Suprapubic skin (tissue), 4 donors: ENCODE results near the gene SYT5. TPM values are rescaled to one million over a fixed set of nuclear protein-coding genes. Genes with fewer than 3 reads are reported as not detected.
"Not testable (repeated sequence)": the region's sequence is repeated elsewhere in the genome, so short reads cannot be mapped to it uniquely, and the experiment has no call there.

Source experiments
- DNase-seq, 2 donors: peaks; one replicate each; pipeline ENCODE4 v3.0.0-alpha.2; 2019; ENCODE audit warnings: low spot score in 2 of 2
- H3K27ac ChIP-seq: fragments of 200-600 bp; sonication (generic); one replicate; pipeline ENCODE4 v1.5.1; 2019
- H3K27me3 ChIP-seq: fragments of 200-600 bp; sonication (generic); one replicate; pipeline ENCODE4 v1.5.1; 2019
- H3K36me3 ChIP-seq: fragments of 200-600 bp; sonication (generic); one replicate; pipeline ENCODE4 v1.5.1; 2019
- H3K4me1 ChIP-seq: fragments of 200-600 bp; sonication (generic); one replicate; pipeline ENCODE4 v1.5.1; 2019
- H3K4me3 ChIP-seq: fragments of 200-600 bp; sonication (generic); one replicate; pipeline ENCODE4 v1.5.1; 2019; ENCODE audit warnings: mild to moderate bottlenecking
- H3K9me3 ChIP-seq: fragments of 200-600 bp; sonication (generic); one replicate; pipeline ENCODE4 v1.5.1; 2019
- CTCF ChIP-seq, 2 donors: fragments of 200-600 bp in 1 of 2; fragments of 450-650 bp in 1 of 2; sonication (generic) in 1 of 2; IDR thresholded peaks; one replicate each; pipeline ENCODE4 v1.5.1; 2016 to 2019; ENCODE audit warnings: antibody characterized with exemption in 2 of 2, mild to moderate bottlenecking in 1 of 2, moderate library complexity in 1 of 2
- EP300 ChIP-seq: sonication (generic); formaldehyde crosslinking; IDR thresholded peaks from one replicate; pipeline ENCODE4 v1.6.1; 2017; ENCODE audit warnings: antibody characterized with exemption
- POLR2A ChIP-seq, 2 donors: fragments of 450-650 bp; IDR thresholded peaks; one replicate each; pipeline ENCODE4 v1.6.1; 2017; ENCODE audit warnings: antibody characterized with exemption in 2 of 2, mild to moderate bottlenecking in 2 of 2, moderate library complexity in 2 of 2
- POLR2AphosphoS5 ChIP-seq, 3 donors: sonication (generic); formaldehyde crosslinking; IDR thresholded peaks; one replicate each; pipeline ENCODE4 v1.6.1; 2017; ENCODE audit warnings: antibody characterized with exemption in 3 of 3
- WGBS: methylation state at CpG from one replicate; pipeline ENCODE4 v1.1.5; 2018; 5-methylcytosine and 5-hydroxymethylcytosine counted together
- total RNA-seq, 4 donors: library from RNA; depleted of rRNA; stranded (reverse); fragments of >200 nt; gene quantifications; one replicate each; pipeline ENCODE4 v1.1.0, GENCODE V29; 2016

SYT5 gene
- total RNA-seq, 4 donors from 2014 or later = 1.1 to 7.8 (median 6.8) TPM; not detected in 1

GRCh38 chr19:55158848-55159749 is 21.0 kb downstream of the SYT5 start:
- no peak overlapping the region for H3K27ac ChIP-seq
- peaks cover 33% of the 10 kb centered on the region for H3K4me1 ChIP-seq
- TF ChIP-seq POLR2A (IDR thresholded peaks at IDR 0.05) (no peak), POLR2AphosphoS5 (IDR thresholded peaks at IDR 0.05) (no peak), EP300 (no peak), CTCF (IDR thresholded peaks at IDR 0.05) (no peak)
- no peak overlapping the region for H3K4me3 ChIP-seq
- 43% methylated on average over 17 of the region's 18 CpGs for WGBS
- no peak for DNase-seq
- H3K9me3 ChIP-seq = no peaks in the 10 kb centered on the region
- peaks cover 73% of the 10 kb centered on the region for H3K27me3 ChIP-seq
- H3K36me3 ChIP-seq = no peaks in the 10 kb centered on the region

GRCh38 chr19:55158423-55158822 is 21.7 kb downstream of the SYT5 start:
- TF ChIP-seq CTCF (IDR thresholded peaks at IDR 0.05) (no peak), POLR2AphosphoS5 (IDR thresholded peaks at IDR 0.05) (no peak), POLR2A (IDR thresholded peaks at IDR 0.05) (no peak), EP300 (no peak)
- no peak for DNase-seq
- Histone ChIP-seq H3K27me3 (peaks cover 71% of the 10 kb centered on the region), H3K27ac (no peak overlapping the region), H3K4me1 (peaks cover 33% of the 10 kb centered on the region), H3K9me3 (no peaks in the 10 kb centered on the region), H3K36me3 (no peaks in the 10 kb centered on the region), H3K4me3 (no peak overlapping the region)
- WGBS = 66% methylated on average over 4 of the region's 4 CpGs

- no peak for TF ChIP-seq EP300
- TF ChIP-seq POLR2A (IDR thresholded peaks at IDR 0.05) = no peak
- TF ChIP-seq CTCF (IDR thresholded peaks at IDR 0.05) = no peak
- no peak for TF ChIP-seq POLR2AphosphoS5 (IDR thresholded peaks at IDR 0.05)
- H3K36me3 ChIP-seq = no peaks in the 10 kb centered on the region
- no peaks in the 10 kb centered on the region for H3K9me3 ChIP-seq
- WGBS = 9% methylated on average over 7 of the region's 39 CpGs
- H3K27ac ChIP-seq = no peak within 1 kb of the TSS
- peak within 1 kb of the TSS; percentile 30 for H3K4me3 ChIP-seq
- peaks cover 69% of the 10 kb centered on the region for H3K27me3 ChIP-seq
- peaks cover 33% of the 10 kb centered on the region for H3K4me1 ChIP-seq
- no peak for DNase-seq
Observed at GRCh38 chr19:55157064-55157908, 22.8 kb downstream of the SYT5 start, which contains the start of gene TNNI3. TNNI3 (minus strand) TSS chr19:55157732; CDS start chr19:55157589, 143 bp downstream.

- H3K9me3 ChIP-seq = no peaks in the 10 kb centered on the region
- H3K27me3 ChIP-seq = peaks cover 60% of the 10 kb centered on the region
- peak in 1 of 2 donors; percentile 65 for DNase-seq
- 2% methylated on average over 26 of the region's 52 CpGs for WGBS
- H3K4me3 ChIP-seq = peak overlapping the region; percentile 30
- H3K36me3 ChIP-seq = no peaks in the 10 kb centered on the region
- no peak overlapping the region for H3K27ac ChIP-seq
- H3K4me1 ChIP-seq = peaks cover 33% of the 10 kb centered on the region
- no peak for TF ChIP-seq POLR2A (IDR thresholded peaks at IDR 0.05)
Observed at GRCh38 chr19:55156202-55157063, 23.7 kb downstream of the SYT5 start.

GRCh38 chr19:55155784-55156183 is 24.3 kb downstream of the SYT5 start:
- 0% methylated on average over 2 of the region's 5 CpGs for WGBS
- H3K4me1 ChIP-seq = peaks cover 33% of the 10 kb centered on the region
- H3K4me3 ChIP-seq = peak overlapping the region; percentile 30
- DNase-seq, H3K36me3 ChIP-seq, H3K9me3 ChIP-seq, H3K27ac ChIP-seq: not testable (repeated sequence)
- H3K27me3 ChIP-seq = peaks cover 55% of the 10 kb centered on the region
